ENCODE results near the gene ASXL1.

Gene ASXL1

GRCh38 chr20:32411955-32412706, 54.0 kb downstream of the ASXL1 start:
- DNase-seq (ENCODE audit: low spot score), result no peak

- DNase-seq (ENCODE audit: low spot score), result no peak
These were observed 57.4 kb downstream of the ASXL1 start for GRCh38 chr20:32415494-32415893.

- no peak for DNase-seq (ENCODE audit: low spot score)
These were observed 58.1 kb downstream of the ASXL1 start for GRCh38 chr20:32416206-32416605.

GRCh38 chr20:32418376-32418775, 60.2 kb downstream of the ASXL1 start:
- DNase-seq (ENCODE audit: low spot score), result no peak

- no peak for DNase-seq (ENCODE audit: low spot score)
These were observed 63.2 kb downstream of the ASXL1 start for GRCh38 chr20:32421290-32421689.

GRCh38 chr20:32427996-32428395, 69.9 kb downstream of the ASXL1 start:
- DNase-seq (ENCODE audit: low spot score), result no peak

GRCh38 chr20:32429343-32429742, 71.2 kb downstream of the ASXL1 start:
- no peak for DNase-seq (ENCODE audit: low spot score)

DNA sequence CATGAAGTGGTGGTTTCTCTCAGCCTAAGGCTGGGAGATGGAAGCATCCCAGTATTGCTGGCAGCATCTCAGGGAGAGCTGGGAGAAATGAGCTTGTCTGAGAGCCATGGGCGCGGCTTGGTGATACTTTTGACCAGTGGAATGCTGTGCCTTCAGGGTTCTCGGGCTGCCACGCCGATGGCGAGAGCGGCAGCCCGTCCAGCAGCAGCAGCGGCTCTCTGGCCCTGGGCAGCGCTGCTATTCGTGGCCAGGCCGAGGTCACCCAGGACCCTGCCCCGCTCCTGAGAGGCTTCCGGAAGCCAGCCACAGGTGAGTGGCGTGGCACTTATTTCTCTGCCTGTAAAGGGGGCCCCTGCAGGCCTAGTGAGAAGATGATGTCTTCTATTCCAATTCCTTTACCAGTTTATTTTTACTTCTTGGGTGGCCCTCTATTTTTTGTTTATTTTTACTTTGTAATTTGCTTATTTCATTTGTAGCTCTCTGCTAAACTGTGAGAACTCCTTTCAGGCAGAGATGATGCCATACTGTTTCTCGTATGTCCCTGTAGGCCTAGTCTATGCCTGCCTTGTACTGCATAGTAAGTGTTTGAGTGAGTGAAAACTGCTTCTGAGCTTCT, 71.7 kb downstream of the ASXL1 start:
- no peak for DNase-seq (ENCODE audit: low spot score)

DNA sequence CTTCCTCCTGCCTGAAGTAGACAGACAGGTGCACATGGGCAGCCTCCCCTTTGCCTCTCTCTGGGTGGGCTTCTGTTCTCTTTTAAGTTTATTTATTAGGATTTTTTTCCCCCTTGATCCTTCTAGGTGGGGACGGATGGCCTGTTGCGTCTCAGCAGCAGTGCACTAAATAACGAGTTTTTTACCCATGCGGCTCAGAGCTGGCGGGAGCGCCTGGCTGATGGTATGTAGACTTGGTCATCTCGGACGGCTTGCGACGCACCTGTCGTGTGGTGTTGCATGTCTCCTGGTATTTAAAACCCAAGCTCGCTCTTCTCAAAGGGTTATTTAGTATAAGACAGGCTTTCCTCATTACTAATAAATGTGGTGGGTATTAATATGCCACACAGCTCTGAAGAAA, 73.3 kb downstream of the ASXL1 start:
- no peak for DNase-seq (ENCODE audit: low spot score)

GRCh38 chr20:32432277-32432676, 74.1 kb downstream of the ASXL1 start:
- DNase-seq (ENCODE audit: low spot score), result no peak

DNA sequence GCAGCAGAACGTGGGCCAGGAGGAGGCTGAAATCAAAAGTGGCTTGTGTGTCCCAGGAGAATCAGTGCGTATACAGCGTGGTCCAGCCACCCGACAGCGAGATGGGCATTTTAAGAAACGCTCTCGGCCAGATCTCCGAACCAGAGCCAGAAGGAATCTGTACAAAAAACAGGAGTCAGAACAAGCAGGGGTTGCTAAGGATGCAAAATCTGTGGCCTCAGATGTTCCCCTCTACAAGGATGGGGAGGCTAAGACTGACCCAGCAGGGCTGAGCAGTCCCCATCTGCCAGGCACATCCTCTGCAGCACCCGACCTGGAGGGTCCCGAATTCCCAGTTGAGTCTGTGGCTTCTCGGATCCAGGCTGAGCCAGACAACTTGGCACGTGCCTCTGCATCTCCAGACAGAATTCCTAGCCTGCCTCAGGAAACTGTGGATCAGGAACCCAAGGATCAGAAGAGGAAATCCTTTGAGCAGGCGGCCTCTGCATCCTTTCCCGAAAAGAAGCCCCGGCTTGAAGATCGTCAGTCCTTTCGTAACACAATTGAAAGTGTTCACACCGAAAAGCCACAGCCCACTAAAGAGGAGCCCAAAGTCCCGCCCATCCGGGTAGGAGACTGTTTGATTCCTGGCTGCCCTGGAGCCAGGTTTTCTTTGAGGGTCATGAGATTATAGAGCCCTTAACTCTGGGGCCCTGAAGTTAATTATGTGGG, 75.3 kb downstream of the ASXL1 start:
- no peak for DNase-seq (ENCODE audit: low spot score)

DNA sequence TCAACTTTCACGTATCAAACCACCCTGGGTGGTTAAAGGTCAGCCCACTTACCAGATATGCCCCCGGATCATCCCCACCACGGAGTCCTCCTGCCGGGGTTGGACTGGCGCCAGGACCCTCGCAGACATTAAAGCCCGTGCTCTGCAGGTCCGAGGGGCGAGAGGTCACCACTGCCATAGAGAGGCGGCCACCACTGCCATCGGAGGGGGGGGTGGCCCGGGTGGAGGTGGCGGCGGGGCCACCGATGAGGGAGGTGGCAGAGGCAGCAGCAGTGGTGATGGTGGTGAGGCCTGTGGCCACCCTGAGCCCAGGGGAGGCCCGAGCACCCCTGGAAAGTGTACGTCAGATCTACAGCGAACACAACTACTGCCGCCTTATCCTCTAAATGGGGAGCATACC, 76.3 kb downstream of the ASXL1 start:
- no peak for DNase-seq (ENCODE audit: low spot score)

DNA sequence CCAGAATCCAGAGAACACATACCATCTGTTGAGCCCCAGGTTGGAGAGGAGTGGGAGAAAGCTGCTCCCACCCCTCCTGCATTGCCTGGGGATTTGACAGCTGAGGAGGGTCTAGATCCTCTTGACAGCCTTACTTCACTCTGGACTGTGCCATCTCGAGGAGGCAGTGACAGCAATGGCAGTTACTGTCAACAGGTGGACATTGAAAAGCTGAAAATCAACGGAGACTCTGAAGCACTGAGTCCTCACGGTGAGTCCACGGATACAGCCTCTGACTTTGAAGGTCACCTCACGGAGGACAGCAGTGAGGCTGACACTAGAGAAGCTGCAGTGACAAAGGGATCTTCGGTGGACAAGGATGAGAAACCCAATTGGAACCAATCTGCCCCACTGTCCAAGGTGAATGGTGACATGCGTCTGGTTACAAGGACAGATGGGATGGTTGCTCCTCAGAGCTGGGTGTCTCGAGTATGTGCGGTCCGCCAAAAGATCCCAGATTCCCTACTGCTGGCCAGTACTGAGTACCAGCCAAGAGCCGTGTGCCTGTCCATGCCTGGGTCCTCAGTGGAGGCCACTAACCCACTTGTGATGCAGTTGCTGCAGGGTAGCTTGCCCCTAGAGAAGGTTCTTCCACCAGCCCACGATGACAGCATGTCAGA, 77.4 kb downstream of the ASXL1 start:
- DNase-seq (ENCODE audit: low spot score), result no peak

DNA sequence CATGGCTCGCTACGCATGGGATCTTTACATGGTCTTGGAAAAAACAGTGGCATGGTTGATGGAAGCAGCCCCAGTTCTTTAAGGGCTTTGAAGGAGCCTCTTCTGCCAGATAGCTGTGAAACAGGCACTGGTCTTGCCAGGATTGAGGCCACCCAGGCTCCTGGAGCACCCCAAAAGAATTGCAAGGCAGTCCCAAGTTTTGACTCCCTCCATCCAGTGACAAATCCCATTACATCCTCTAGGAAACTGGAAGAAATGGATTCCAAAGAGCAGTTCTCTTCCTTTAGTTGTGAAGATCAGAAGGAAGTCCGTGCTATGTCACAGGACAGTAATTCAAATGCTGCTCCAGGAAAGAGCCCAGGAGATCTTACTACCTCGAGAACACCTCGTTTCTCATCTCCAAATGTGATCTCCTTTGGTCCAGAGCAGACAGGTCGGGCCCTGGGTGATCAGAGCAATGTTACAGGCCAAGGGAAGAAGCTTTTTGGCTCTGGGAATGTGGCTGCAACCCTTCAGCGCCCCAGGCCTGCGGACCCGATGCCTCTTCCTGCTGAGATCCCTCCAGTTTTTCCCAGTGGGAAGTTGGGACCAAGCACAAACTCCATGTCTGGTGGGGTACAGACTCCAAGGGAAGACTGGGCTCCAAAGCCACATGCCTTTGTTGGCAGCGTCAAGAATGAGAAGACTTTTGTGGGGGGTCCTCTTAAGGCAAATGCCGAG, 78.2 kb downstream of the ASXL1 start:
- DNase-seq (ENCODE audit: low spot score), result no peak

- DNase-seq (ENCODE audit: low spot score), result no peak
These were observed 78.8 kb downstream of the ASXL1 start for GRCh38 chr20:32436968-32437367.

GRCh38 chr20:32437391-32438074, 79.4 kb downstream of the ASXL1 start:
- no peak for DNase-seq (ENCODE audit: low spot score)

GRCh38 chr20:32438331-32438858, 80.3 kb downstream of the ASXL1 start:
- no peak for DNase-seq (ENCODE audit: low spot score)

- no peak for DNase-seq (ENCODE audit: low spot score)
These were observed 81.2 kb downstream of the ASXL1 start for GRCh38 chr20:32439132-32439829.

DNA sequence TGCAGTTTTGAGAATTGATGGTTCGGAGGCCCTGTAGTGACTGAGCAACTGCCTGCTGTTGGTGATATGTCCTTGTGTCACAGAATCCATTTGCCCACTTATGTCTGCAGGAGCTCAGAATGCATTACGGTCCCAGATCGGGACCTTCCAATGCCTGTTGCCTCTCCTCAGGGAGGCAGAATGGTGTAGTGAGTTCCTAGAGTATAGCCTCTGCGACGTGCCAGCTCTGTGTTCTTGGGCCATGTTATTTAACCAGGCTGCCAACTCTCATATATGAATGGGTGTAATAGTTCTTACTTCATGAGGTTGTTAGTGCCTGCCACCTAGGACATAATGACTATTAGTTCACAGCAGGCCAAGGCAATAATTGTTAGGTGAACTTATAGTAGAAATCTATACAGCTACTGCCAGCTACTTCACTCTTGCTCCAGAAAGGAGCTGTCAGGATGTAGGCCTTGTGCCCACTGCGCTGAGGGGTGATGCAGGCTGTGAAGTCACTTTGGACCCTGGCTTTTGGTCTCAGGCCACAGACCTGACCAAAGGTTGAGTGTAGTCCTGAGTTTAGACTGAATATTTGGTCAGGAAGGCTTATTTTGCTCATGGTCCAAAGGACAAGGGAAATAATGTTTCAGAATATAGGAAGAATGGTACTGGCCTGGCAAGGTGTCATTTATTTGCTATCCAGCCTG, 82.1 kb downstream of the ASXL1 start:
- DNase-seq (ENCODE audit: low spot score), result no peak

DNA sequence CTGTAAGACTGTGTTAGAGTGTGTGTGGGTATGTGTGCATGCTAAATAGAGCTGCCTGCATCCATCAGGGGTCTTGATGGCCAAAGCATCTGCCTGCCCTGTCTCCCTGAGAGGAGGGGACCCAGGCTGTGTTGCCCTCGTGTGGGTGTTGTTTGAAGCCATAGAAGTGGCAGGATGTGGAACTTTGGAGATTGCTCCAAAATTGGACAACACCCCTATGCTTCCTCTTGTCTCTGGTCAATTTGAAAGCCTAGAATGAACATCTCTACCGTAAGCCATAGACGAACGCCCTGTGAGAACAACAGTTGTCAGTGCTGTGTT, 82.6 kb downstream of the ASXL1 start:
- DNase-seq (ENCODE audit: low spot score), result no peak

Data from left forelimb (tissue), 1 donor.